GM21423 (cell line): ENCODE results near the gene ADCY1.

ENCODE experiments used
- ATAC-seq: cut with Tn5 transposase; IDR thresholded peaks from one replicate; pipeline ENCODE4 v1.9.1; 2021; ENCODE audit warnings: mild to moderate bottlenecking, moderate library complexity; ENCODE audit not compliant: unreplicated experiment

Gene ADCY1

GRCh38 chr7:45576249-45576929 is 2.2 kb downstream of the ADCY1 start:
- ATAC-seq: no peak

DNA sequence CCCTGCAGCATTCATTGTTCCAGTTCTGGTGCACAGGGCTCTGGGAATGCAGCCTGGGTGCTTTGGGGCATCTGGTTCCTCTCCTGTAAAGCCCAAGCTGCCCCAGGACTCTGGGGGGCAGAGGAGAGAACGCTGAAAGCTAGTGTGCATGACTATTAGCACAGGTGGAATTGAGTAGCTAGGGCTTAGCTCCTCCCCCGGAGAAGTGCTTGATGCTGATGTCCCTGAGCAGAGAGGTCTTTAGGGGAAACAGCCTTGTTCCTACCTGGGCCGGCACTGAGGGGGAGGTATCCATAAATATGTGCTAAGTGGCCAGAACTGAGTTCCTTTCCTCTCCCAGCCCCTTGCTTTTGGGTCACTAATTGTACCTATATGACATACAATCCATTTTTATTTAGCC is 3.9 kb downstream of the ADCY1 start:
- ATAC-seq: no peak

DNA sequence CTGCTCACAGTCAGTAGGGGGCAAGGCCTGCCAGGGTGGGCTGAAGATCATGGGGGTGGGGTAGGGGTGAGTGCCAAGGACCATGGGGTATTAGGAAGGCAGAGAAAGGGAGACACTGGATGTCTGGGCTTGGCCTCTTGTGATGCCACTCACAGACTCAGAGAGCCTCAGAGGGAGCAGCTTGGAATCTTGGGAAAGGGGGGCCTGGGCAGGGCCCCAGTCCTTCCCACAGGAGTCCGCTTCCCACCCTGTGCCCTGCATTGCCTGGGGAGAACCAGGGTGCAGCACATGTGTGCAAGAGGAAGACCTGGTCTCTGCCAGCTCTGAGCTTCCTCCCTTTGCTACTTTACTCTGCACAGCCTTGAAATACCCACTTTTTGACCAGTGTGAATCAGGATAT is 4.3 kb downstream of the ADCY1 start:
- no peak for ATAC-seq

DNA sequence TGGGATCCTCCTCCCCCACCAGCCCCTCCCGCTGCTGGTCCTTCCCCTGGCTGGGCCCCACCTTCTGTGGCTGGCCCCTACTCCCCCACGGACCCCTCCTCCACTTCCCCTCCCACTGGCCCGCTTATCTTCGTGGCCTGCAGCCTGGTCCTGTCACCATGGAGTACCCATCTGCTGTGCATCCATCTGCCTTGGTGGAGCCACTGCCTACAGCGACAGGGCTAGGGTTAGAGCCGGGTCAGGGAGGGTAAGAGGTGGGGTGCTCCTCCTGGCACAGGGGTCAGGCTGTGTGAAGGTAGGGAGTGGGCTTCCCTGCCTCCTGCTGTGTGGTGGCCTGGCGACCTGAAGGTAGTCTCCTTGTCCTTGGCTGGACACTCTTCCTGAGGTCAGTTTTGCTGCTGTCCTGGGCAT is 5.2 kb downstream of the ADCY1 start:
- no peak for ATAC-seq

GRCh38 chr7:45580053-45580872 is 6.1 kb downstream of the ADCY1 start:
- no peak for ATAC-seq

- no peak for ATAC-seq
Observed at GRCh38 chr7:45581271-45581780, 7.2 kb downstream of the ADCY1 start.

GRCh38 chr7:45582136-45582749 is 8.1 kb downstream of the ADCY1 start:
- no peak for ATAC-seq

DNA sequence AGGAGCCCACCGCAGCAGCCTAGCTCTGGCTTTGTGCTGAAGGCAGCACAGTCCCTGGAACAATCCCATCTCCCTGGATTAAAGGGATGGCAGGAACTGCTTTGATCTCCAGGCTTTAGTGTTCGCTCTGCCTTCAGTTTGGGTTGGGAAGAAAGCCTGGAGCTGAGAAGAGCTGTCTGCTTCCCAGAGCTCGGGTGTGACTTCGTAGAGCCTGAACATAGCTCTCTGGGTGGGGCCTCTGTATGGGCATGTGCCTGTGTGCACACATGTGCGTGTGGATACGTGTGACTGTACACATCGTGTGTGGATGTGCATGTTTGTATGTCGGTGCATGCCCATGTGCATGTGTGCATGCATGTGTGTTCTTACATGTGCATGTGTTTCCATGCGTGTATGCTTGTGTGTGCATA is 8.7 kb downstream of the ADCY1 start:
- ATAC-seq: no peak

- ATAC-seq: no peak
Observed at GRCh38 chr7:45583296-45583695, 9.1 kb downstream of the ADCY1 start.

GRCh38 chr7:45584261-45585210 is 10.4 kb downstream of the ADCY1 start:
- no peak for ATAC-seq

GRCh38 chr7:45585628-45586027 is 11.5 kb downstream of the ADCY1 start:
- ATAC-seq: no peak

DNA sequence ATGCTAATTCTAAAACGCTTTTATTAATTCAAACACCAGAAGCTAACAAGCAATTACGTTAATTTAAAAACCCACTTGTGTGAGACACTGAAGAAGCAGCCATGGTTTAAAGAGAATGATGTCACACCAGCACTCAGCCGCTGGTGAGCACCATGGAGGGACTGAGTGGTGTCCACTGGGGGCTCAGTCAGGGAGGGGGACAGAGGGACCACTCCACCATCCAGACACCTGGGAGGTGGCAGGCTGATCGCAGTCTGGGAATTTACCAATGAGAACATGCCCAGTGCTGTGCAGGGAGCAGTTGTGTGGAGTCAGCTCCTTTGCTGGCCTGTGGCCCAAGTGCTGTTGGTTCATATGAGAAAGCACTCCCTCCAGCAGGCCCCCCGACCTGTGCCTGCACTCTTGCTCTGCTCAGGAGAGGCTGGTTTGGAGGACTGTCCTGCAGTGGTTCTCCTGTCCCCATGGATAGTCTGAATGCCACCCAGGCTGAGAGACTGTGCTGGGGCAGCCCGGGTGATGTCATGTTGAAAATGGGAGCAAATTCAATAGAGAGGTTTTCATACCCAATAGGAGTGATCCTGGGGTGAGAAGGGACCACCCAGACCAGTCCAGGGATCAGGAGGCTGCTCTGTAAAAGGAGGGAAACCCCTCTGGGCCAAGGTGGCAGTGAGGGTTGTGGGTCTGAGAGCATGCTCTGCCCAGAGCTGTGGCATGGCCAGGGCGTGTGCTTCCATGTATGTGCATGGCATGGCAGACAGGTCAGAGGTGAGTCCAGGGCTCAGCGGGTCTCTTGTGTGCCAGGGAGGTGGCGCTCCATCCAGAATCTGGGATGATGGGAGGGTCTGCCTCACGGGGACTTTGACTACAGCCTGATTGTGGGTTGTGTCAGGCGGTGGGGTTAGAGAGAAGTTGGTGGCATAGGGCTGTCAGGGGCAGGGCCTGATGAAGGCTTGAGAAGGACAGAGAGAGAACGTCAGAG is 12.7 kb downstream of the ADCY1 start:
- ATAC-seq: no peak

DNA sequence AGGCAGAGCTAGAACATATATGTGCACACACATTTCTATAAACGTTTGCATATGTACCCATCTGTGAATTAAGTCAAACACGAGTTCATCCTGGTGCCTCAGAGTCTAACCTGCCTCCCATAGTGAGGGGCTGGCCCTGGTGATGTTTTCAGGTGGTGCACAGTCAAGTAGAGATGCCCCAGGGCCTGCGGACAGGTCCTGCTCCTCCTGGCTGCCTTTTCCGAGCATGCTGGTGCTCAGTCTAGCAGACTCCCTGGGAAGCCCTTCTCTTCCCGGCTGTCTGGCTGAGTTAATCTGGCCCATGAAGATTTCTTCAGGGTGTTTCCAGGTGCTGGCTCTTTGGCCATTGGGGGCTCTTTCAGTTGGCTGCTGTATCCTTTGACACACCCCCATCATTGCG is 14.3 kb downstream of the ADCY1 start:
- ATAC-seq: no peak

DNA sequence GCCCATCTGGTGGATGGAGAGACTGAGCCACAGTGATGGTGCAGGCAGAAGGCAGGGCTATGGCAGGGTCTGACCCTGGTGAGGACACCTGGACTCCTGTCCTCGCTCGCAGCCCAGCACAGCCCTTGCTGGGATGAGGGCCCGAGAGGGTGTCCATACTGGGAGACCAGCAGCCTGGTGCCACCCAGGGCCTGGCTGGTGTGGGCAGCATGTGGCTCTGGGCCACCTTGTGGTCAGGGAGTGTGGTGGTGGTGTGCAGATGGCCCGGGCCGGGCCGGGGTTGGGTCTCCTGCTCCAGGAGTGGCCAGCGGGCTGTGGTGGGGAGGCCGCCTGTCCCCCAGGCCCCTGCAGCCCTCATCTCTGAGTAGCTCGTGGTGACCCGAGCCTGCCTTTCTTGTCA is 14.9 kb downstream of the ADCY1 start:
- ATAC-seq: no peak

- ATAC-seq: no peak
Observed at GRCh38 chr7:45589915-45590678, 15.9 kb downstream of the ADCY1 start.

DNA sequence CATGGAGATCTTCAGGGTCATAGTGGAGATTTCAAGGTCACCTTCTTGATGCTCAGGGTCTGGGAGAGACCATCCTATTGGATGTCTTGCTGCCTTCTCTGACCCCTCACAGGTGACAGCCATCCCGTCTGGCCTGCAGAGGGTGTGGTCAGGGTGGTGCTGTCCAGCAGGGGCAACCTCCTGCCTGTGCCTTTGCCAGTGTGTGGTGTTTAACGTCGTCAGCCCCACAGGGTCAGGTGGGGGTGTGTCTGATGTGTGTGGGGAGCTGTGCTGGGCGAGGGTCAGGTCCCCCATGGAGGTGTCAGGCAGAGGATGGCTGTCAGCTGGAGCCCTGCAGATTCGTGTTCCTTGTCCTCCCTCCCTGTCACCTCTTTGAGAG is 16.5 kb downstream of the ADCY1 start:
- no peak for ATAC-seq

GRCh38 chr7:45591101-45591906 is 17.1 kb downstream of the ADCY1 start:
- ATAC-seq: no peak
